Astrocyte (in vitro differentiated cells and primary cell): ENCODE results near the gene LRRC74A. TPM values are rescaled to one million over a fixed set of nuclear protein-coding genes. Genes with fewer than 3 reads are reported as not detected.

Experiments used
- DNase-seq: peaks from one replicate; pipeline ENCODE4 v3.0.0-alpha.2; 2010; ENCODE audit warnings: low read depth
- FAIRE-seq: peaks from 2 replicates; lab custom pipeline; 2011; peaks lifted over from hg19 to GRCh38; lab: Jason Lieb, UNC
- H2AFZ ChIP-seq: 2 replicates; pipeline ENCODE4 v1.6.0; 2012; ENCODE audit warnings: low read depth, low read length, inconsistent platforms
- H3K27ac ChIP-seq: 2 replicates; pipeline ENCODE4 v1.5.1; 2011; ENCODE audit warnings: low read depth, low read length, inconsistent platforms
- H3K27me3 ChIP-seq: 2 replicates; pipeline ENCODE4 v1.6.0; 2011; ENCODE audit warnings: low read length, inconsistent platforms; ENCODE audit not compliant: insufficient read depth
- H3K36me3 ChIP-seq: 2 replicates; pipeline ENCODE4 v1.5.1; 2011; ENCODE audit warnings: low read length, inconsistent platforms; ENCODE audit not compliant: insufficient read depth
- H3K4me1 ChIP-seq: 2 replicates; pipeline ENCODE4 v1.5.1; 2011; ENCODE audit warnings: low read length, inconsistent platforms; ENCODE audit not compliant: insufficient read depth
- H3K4me2 ChIP-seq: 2 replicates; pipeline ENCODE4 v1.6.0; 2012; ENCODE audit warnings: low read length, inconsistent platforms
- H3K4me3 ChIP-seq: 2 replicates; pipeline ENCODE4 v1.5.1; 2011; ENCODE audit warnings: low read depth, mild to moderate bottlenecking, low read length, inconsistent platforms; ENCODE audit not compliant: insufficient read depth
- H3K79me2 ChIP-seq: 2 replicates; pipeline ENCODE4 v1.6.0; 2012; ENCODE audit warnings: mild to moderate bottlenecking, low read length, inconsistent platforms; ENCODE audit not compliant: insufficient read depth
- H3K9ac ChIP-seq: 2 replicates; pipeline ENCODE4 v1.6.0; 2012; ENCODE audit warnings: mild to moderate bottlenecking, low read length, inconsistent platforms
- H3K9me3 ChIP-seq: 2 replicates; pipeline ENCODE4 v1.5.1; 2012; ENCODE audit warnings: low read depth, mild to moderate bottlenecking, low read length, inconsistent platforms; ENCODE audit not compliant: insufficient read depth
- H4K20me1 ChIP-seq: 2 replicates; pipeline ENCODE4 v1.6.0; 2012; ENCODE audit warnings: low read length, inconsistent platforms; ENCODE audit not compliant: insufficient read depth
- H3K27ac Mint-ChIP-seq: one replicate; pipeline ENCODE4 v1.8.0; 2021; ENCODE audit warnings: mild to moderate bottlenecking, mixed read lengths; ENCODE audit not compliant: unreplicated experiment
- H3K27me3 Mint-ChIP-seq: one replicate; pipeline ENCODE4 v1.8.0; 2021; ENCODE audit warnings: low read depth, mixed read lengths; ENCODE audit not compliant: unreplicated experiment
- H3K36me3 Mint-ChIP-seq: one replicate; pipeline ENCODE4 v1.8.0; 2021; ENCODE audit warnings: low read depth, mixed read lengths; ENCODE audit not compliant: unreplicated experiment
- H3K4me1 Mint-ChIP-seq: one replicate; pipeline ENCODE4 v1.8.0; 2021; ENCODE audit warnings: low read depth, mixed read lengths; ENCODE audit not compliant: unreplicated experiment
- H3K4me3 Mint-ChIP-seq: one replicate; pipeline ENCODE4 v1.8.0; 2021; ENCODE audit warnings: mild to moderate bottlenecking, moderate library complexity, mixed read lengths; ENCODE audit not compliant: unreplicated experiment
- H3K9me3 Mint-ChIP-seq: one replicate; pipeline ENCODE4 v1.8.0; 2021; ENCODE audit warnings: mild to moderate bottlenecking, mixed read lengths; ENCODE audit not compliant: unreplicated experiment
- CTCF ChIP-seq: IDR thresholded peaks from 2 replicates; pipeline ENCODE4 v1.5.1; 2011; ENCODE audit warnings: low read depth, mild to moderate bottlenecking, inconsistent platforms, low read length, moderate library complexity; ENCODE audit not compliant: insufficient read depth
- EZH2 ChIP-seq: IDR thresholded peaks from 2 replicates; pipeline ENCODE4 v1.6.1; 2012; ENCODE audit warnings: mild to moderate bottlenecking, low read length, inconsistent platforms; ENCODE audit not compliant: insufficient read depth
- total RNA-seq: library from RNA; stranded (reverse); gene quantifications from 2 replicates; pipeline ENCODE4 v1.2.1, GENCODE V29; 2021

Gene LRRC74A
- total RNA-seq, 1 donor from 2014 or later, result not detected

GRCh38 chr14:76908834-76909233, 82.6 kb downstream of the LRRC74A start:
- no peaks in the 10 kb centered on the region for H3K36me3 ChIP-seq
- Mint-ChIP-seq H3K4me1 (peaks cover 14% of the 10 kb centered on the region), H3K27ac (no peak overlapping the region), H3K4me3 (no peak overlapping the region), H3K27me3 (no peaks in the 10 kb centered on the region), H3K9me3 (no peaks in the 10 kb centered on the region), H3K36me3 (no peaks in the 10 kb centered on the region)
- DNase-seq, result no peak
- H3K9me3 ChIP-seq, result no peaks in the 10 kb centered on the region
- FAIRE-seq, result no peak
- H3K4me3 ChIP-seq, result no peak overlapping the region
- H3K4me1 ChIP-seq, result peaks cover 25% of the 10 kb centered on the region
- TF ChIP-seq EZH2 (no peak), CTCF (no peak)
- peak overlapping the region; percentile 45 for H2AFZ ChIP-seq
- H3K79me2 ChIP-seq, result no peaks in the 10 kb centered on the region
- H3K27ac ChIP-seq, result no peak overlapping the region
- no peaks in the 10 kb centered on the region for H4K20me1 ChIP-seq
- no peak overlapping the region for H3K9ac ChIP-seq
- no peak overlapping the region for H3K4me2 ChIP-seq
- no peaks in the 10 kb centered on the region for H3K27me3 ChIP-seq

DNA sequence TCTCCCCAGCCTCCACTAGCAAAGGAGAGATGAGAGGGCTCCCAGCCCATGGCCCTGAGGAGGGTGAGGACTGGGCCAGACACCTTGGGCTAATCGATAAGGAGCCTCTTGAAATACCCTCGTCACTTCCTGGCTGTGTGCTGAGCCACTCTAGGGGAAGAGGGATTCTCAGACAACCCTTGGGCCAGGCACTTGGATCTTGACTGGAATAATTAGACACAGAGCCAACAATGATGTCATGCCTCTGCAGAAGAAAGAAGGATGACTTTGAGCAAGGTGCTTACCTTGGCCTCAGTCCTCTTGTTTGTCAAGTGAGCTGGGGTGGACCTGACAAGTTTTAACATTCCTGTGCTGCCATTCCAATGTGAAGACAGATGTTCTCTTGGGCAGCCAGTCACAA, 83.1 kb downstream of the LRRC74A start:
- H3K27me3 ChIP-seq, result no peaks in the 10 kb centered on the region
- Mint-ChIP-seq H3K27ac (no peak overlapping the region), H3K9me3 (no peaks in the 10 kb centered on the region), H3K27me3 (no peaks in the 10 kb centered on the region), H3K4me3 (no peak overlapping the region), H3K36me3 (no peaks in the 10 kb centered on the region), H3K4me1 (peaks cover 9% of the 10 kb centered on the region)
- H3K4me1 ChIP-seq, result peaks cover 21% of the 10 kb centered on the region
- FAIRE-seq, result no peak
- H3K79me2 ChIP-seq, result no peaks in the 10 kb centered on the region
- peak; percentile 31 for DNase-seq
- H3K4me3 ChIP-seq, result no peak overlapping the region
- H3K9me3 ChIP-seq, result no peaks in the 10 kb centered on the region
- H3K9ac ChIP-seq, result no peak overlapping the region
- no peaks in the 10 kb centered on the region for H4K20me1 ChIP-seq
- no peak overlapping the region for H3K27ac ChIP-seq
- H3K36me3 ChIP-seq, result no peaks in the 10 kb centered on the region
- TF ChIP-seq CTCF (no peak), EZH2 (no peak)
- peak overlapping the region; percentile 45 for H2AFZ ChIP-seq
- no peak overlapping the region for H3K4me2 ChIP-seq

DNA sequence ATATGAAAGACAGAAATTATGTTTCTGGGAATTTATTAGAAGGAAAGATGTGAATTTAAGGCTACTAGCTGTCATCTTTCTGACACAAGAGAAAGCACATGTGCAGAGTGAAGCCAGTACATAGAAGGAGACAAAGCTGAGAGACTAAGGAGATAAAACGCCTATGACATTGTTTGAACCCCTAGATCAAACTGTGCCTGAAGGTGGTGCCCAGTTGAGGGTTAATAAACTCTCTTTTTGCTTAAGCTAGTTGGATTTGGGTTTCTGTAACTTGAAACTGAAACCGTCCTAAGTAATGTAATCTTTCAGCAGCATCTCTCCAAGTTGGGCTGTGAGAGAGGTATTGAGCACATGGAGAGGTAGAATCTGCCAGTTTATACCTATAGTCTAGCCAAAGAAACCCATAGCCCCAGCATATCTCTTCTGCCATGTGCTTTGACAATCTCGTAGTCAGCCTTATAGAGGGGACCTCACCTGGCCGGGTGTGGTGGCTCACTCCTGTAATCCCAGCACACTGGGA, 84.2 kb downstream of the LRRC74A start:
- Histone ChIP-seq H3K27me3 (no peaks in the 10 kb centered on the region), H3K9ac (no peak overlapping the region), H3K79me2 (no peaks in the 10 kb centered on the region), H3K4me1 (peaks cover 10% of the 10 kb centered on the region), H3K9me3 (no peaks in the 10 kb centered on the region), H2AFZ (no peak overlapping the region), H3K27ac (no peak overlapping the region), H4K20me1 (no peaks in the 10 kb centered on the region), H3K4me2 (no peak overlapping the region), H3K36me3 (no peaks in the 10 kb centered on the region), H3K4me3 (no peak overlapping the region)
- Mint-ChIP-seq H3K27ac (no peak overlapping the region), H3K4me1 (peaks cover 6% of the 10 kb centered on the region), H3K27me3 (no peaks in the 10 kb centered on the region), H3K9me3 (no peaks in the 10 kb centered on the region), H3K36me3 (no peaks in the 10 kb centered on the region), H3K4me3 (no peak overlapping the region)
- TF ChIP-seq EZH2 (no peak), CTCF (no peak)
- no peak for DNase-seq
- no peak for FAIRE-seq
